Osteocyte (in vitro differentiated cells): ENCODE measurements around the gene PPP1R1B. TPM values are rescaled to one million over a fixed set of nuclear protein-coding genes. Genes with fewer than 3 reads are reported as not detected.

Source experiments
- DNase-seq: peaks from one replicate; pipeline ENCODE4 v3.0.0; 2021; ENCODE audit warnings: mixed read lengths; ENCODE audit not compliant: unreplicated experiment; ENCODE audit errors: extremely low spot score
- H3K27ac Mint-ChIP-seq: one replicate; pipeline ENCODE4 v1.8.0; 2021; ENCODE audit warnings: mild to moderate bottlenecking, mixed read lengths; ENCODE audit not compliant: unreplicated experiment
- H3K27me3 Mint-ChIP-seq: one replicate; pipeline ENCODE4 v1.8.0; 2021; ENCODE audit warnings: mixed read lengths; ENCODE audit not compliant: unreplicated experiment
- H3K36me3 Mint-ChIP-seq: one replicate; pipeline ENCODE4 v1.8.0; 2021; ENCODE audit warnings: mixed read lengths; ENCODE audit not compliant: unreplicated experiment
- H3K4me1 Mint-ChIP-seq: one replicate; pipeline ENCODE4 v1.8.0; 2021; ENCODE audit warnings: mixed read lengths; ENCODE audit not compliant: unreplicated experiment
- H3K4me3 Mint-ChIP-seq: one replicate; pipeline ENCODE4 v1.8.0; 2021; ENCODE audit warnings: mild to moderate bottlenecking, moderate library complexity, mixed read lengths; ENCODE audit not compliant: unreplicated experiment
- H3K9me3 Mint-ChIP-seq: one replicate; pipeline ENCODE4 v1.8.0; 2021; ENCODE audit warnings: mixed read lengths; ENCODE audit not compliant: unreplicated experiment
- total RNA-seq: library from RNA; stranded (reverse); gene quantifications from 2 replicates; pipeline ENCODE4 v1.2.1, GENCODE V29; 2021
- TF ChIP-seq, protein P1 (sequence below): fragments of 200-600 bp; sonication (generic); IDR thresholded peaks from 2 replicates; pipeline ENCODE4 v1.5.0; 2021; ENCODE audit warnings: antibody characterized with exemption, mild to moderate bottlenecking, moderate library complexity

PPP1R1B gene
- total RNA-seq, 1 donor from 2014 or later = 4.5 TPM

DNA sequence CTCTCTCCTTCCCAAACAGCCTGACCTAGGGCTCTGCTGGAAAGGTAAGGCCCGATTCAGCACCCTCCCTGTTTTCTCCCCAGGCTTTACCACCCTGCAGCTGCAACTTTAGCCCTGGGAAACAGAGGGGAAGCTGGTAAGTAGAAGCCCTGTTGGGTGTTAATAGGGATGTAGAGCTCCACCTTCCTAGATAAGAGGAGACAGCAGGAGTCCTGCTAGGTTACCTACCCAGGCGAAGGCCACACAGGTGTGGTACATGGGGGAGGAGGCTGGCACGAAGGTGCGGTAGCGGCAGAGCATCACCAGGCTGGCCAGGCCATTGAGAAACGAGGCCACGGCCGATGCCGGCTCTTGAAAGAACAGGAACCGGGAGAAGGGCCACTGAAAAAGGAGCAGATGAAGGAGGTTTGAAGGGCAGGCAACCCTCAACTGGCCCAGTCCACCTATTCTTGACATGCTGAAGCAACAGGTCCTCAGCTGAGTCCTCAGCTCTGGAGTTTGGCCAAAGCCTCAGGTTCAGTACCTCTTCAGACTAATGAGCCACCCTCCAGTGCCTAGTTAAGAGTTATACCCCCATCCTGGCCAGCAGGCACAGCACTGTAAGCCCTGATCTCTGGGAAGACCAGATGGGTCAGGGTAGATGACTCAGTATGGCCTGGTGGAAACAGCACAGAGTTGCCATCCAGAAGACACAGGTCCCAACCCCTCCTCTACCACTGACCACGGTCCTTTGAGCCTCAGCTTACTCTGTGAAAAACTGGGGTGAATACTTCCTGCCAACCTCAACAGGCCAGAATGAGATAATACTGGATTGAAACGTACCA is 57.8 kb downstream of the PPP1R1B start:
- TF ChIP-seq, protein P1, sequence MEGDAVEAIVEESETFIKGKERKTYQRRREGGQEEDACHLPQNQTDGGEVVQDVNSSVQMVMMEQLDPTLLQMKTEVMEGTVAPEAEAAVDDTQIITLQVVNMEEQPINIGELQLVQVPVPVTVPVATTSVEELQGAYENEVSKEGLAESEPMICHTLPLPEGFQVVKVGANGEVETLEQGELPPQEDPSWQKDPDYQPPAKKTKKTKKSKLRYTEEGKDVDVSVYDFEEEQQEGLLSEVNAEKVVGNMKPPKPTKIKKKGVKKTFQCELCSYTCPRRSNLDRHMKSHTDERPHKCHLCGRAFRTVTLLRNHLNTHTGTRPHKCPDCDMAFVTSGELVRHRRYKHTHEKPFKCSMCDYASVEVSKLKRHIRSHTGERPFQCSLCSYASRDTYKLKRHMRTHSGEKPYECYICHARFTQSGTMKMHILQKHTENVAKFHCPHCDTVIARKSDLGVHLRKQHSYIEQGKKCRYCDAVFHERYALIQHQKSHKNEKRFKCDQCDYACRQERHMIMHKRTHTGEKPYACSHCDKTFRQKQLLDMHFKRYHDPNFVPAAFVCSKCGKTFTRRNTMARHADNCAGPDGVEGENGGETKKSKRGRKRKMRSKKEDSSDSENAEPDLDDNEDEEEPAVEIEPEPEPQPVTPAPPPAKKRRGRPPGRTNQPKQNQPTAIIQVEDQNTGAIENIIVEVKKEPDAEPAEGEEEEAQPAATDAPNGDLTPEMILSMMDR = no peak
- H3K36me3 Mint-ChIP-seq = peaks cover 16% of the 10 kb centered on the region
- peaks cover 21% of the 10 kb centered on the region for H3K4me1 Mint-ChIP-seq
- H3K4me3 Mint-ChIP-seq = no peak overlapping the region
- no peak for DNase-seq
- H3K9me3 Mint-ChIP-seq = no peaks in the 10 kb centered on the region
- no peaks in the 10 kb centered on the region for H3K27me3 Mint-ChIP-seq
- no peak overlapping the region for H3K27ac Mint-ChIP-seq

Other genes with a start within 250 kb of the PPP1R1B start
- 28.0 TPM in 2 replicates for gene FBXL20, start 225.3 kb upstream of the PPP1R1B start, total RNA-seq
- 45.9 and 48.0 TPM in 2 replicates for gene MED1, start 175.7 kb upstream of the PPP1R1B start, total RNA-seq
- 57.4 and 59.0 TPM in 2 replicates for gene CDK12, start 165.5 kb upstream of the PPP1R1B start, total RNA-seq
- gene NEUROD2, start 19.0 kb upstream of the PPP1R1B start, total RNA-seq = not detected in 2 replicates
- 55.5 and 68.9 TPM in 2 replicates for gene STARD3, start 10.2 kb downstream of the PPP1R1B start, total RNA-seq
- 0.94 and 1.3 TPM in 2 replicates for gene TCAP, start 38.4 kb downstream of the PPP1R1B start, total RNA-seq
- gene PNMT, start 41.5 kb downstream of the PPP1R1B start, total RNA-seq = 1.9 and 2.4 TPM in 2 replicates
- 33.8 and 35.3 TPM in 2 replicates for gene PGAP3, start 61.1 kb downstream of the PPP1R1B start, total RNA-seq
- gene ERBB2, start 73.1 kb downstream of the PPP1R1B start, total RNA-seq = 66.2 and 69.9 TPM in 2 replicates
- gene MIEN1, start 103.6 kb downstream of the PPP1R1B start, total RNA-seq = 48.4 and 52.7 TPM in 2 replicates
- gene GRB7, start 111.0 kb downstream of the PPP1R1B start, total RNA-seq = 0.94 and 1.2 TPM in 2 replicates
- not detected in 2 replicates for gene IKZF3, start 237.4 kb downstream of the PPP1R1B start, total RNA-seq
- gene ZPBP2, start 241.2 kb downstream of the PPP1R1B start, total RNA-seq = not detected in 2 replicates